ENCODE data around the gene BMPER.

Gene BMPER

GRCh38 chr7:34075523-34076370, 170.4 kb downstream of the BMPER start:
- Histone ChIP-seq H2AFZ (ENCODE audit: low read length, unreplicated experiment) (peak overlapping the region; percentile 25), H3K79me2 (ENCODE audit: control insufficient read depth, insufficient read depth, low read length, unreplicated experiment) (no peaks in the 10 kb centered on the region), H3K4me1 (ENCODE audit: control insufficient read depth, insufficient read depth, low read length, unreplicated experiment) (peaks cover 41% of the 10 kb centered on the region), H3K4me3 (ENCODE audit: low read depth, low read length) (no peak overlapping the region), H3K36me3 (ENCODE audit: insufficient read depth, low read length) (no peaks in the 10 kb centered on the region), H3K27ac (ENCODE audit: low read depth, low read length) (peak overlapping the region; percentile 81), H3K27me3 (ENCODE audit: insufficient read depth, low read length) (no peaks in the 10 kb centered on the region)

- no peaks in the 10 kb centered on the region for H3K36me3 ChIP-seq (ENCODE audit: insufficient read depth, low read length)
- peaks cover 29% of the 10 kb centered on the region for H3K4me1 ChIP-seq (ENCODE audit: control insufficient read depth, insufficient read depth, low read length, unreplicated experiment)
- H3K4me3 ChIP-seq (ENCODE audit: low read depth, low read length) = no peak overlapping the region
- peak overlapping the region; percentile 81 for H3K27ac ChIP-seq (ENCODE audit: low read depth, low read length)
- no peaks in the 10 kb centered on the region for H3K79me2 ChIP-seq (ENCODE audit: control insufficient read depth, insufficient read depth, low read length, unreplicated experiment)
- H2AFZ ChIP-seq (ENCODE audit: low read length, unreplicated experiment) = no peak overlapping the region
- H3K27me3 ChIP-seq (ENCODE audit: insufficient read depth, low read length) = no peaks in the 10 kb centered on the region
Observed at GRCh38 chr7:34077168-34077567, 171.8 kb downstream of the BMPER start.

GRCh38 chr7:34078864-34079263, 173.5 kb downstream of the BMPER start:
- no peak overlapping the region for H3K27ac ChIP-seq (ENCODE audit: low read depth, low read length)
- H3K4me1 ChIP-seq (ENCODE audit: control insufficient read depth, insufficient read depth, low read length, unreplicated experiment) = peaks cover 29% of the 10 kb centered on the region
- H2AFZ ChIP-seq (ENCODE audit: low read length, unreplicated experiment) = no peak overlapping the region
- H3K4me3 ChIP-seq (ENCODE audit: low read depth, low read length) = no peak overlapping the region
- H3K79me2 ChIP-seq (ENCODE audit: control insufficient read depth, insufficient read depth, low read length, unreplicated experiment) = no peaks in the 10 kb centered on the region
- no peaks in the 10 kb centered on the region for H3K27me3 ChIP-seq (ENCODE audit: insufficient read depth, low read length)
- H3K36me3 ChIP-seq (ENCODE audit: insufficient read depth, low read length) = no peaks in the 10 kb centered on the region

GRCh38 chr7:34080513-34080912, 175.2 kb downstream of the BMPER start:
- H3K27ac ChIP-seq (ENCODE audit: low read depth, low read length) = peak overlapping the region; percentile 49
- H2AFZ ChIP-seq (ENCODE audit: low read length, unreplicated experiment) = no peak overlapping the region
- no peaks in the 10 kb centered on the region for H3K79me2 ChIP-seq (ENCODE audit: control insufficient read depth, insufficient read depth, low read length, unreplicated experiment)
- no peaks in the 10 kb centered on the region for H3K27me3 ChIP-seq (ENCODE audit: insufficient read depth, low read length)
- no peak overlapping the region for H3K4me3 ChIP-seq (ENCODE audit: low read depth, low read length)
- peaks cover 26% of the 10 kb centered on the region for H3K4me1 ChIP-seq (ENCODE audit: control insufficient read depth, insufficient read depth, low read length, unreplicated experiment)
- H3K36me3 ChIP-seq (ENCODE audit: insufficient read depth, low read length) = no peaks in the 10 kb centered on the region

DNA sequence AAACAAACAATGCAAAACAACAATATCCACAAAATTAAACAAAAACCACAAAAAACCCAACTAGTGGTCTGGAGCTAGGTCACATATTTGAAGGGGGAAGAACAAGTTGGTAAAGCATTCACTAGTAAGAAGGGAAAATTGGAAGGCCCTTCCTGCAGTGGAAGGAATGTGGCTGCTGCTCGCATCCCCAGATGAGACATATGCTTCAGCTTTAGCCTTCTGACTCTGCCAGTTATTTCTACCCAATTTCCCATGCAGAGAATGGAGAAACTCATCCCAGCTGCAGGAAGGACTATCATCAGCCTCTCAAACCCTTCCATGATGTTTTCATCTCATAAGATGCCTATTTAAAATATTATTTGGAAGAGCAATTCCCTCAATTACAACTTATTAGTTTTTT, 176.6 kb downstream of the BMPER start:
- H3K79me2 ChIP-seq (ENCODE audit: control insufficient read depth, insufficient read depth, low read length, unreplicated experiment) = no peaks in the 10 kb centered on the region
- no peaks in the 10 kb centered on the region for H3K27me3 ChIP-seq (ENCODE audit: insufficient read depth, low read length)
- H3K36me3 ChIP-seq (ENCODE audit: insufficient read depth, low read length) = no peaks in the 10 kb centered on the region
- peaks cover 23% of the 10 kb centered on the region for H3K4me1 ChIP-seq (ENCODE audit: control insufficient read depth, insufficient read depth, low read length, unreplicated experiment)
- no peak overlapping the region for H2AFZ ChIP-seq (ENCODE audit: low read length, unreplicated experiment)
- H3K4me3 ChIP-seq (ENCODE audit: low read depth, low read length) = no peak overlapping the region
- no peak overlapping the region for H3K27ac ChIP-seq (ENCODE audit: low read depth, low read length)

GRCh38 chr7:34083440-34083839, 178.1 kb downstream of the BMPER start:
- no peaks in the 10 kb centered on the region for H3K27me3 ChIP-seq (ENCODE audit: insufficient read depth, low read length)
- H3K36me3 ChIP-seq (ENCODE audit: insufficient read depth, low read length) = no peaks in the 10 kb centered on the region
- H3K4me3 ChIP-seq (ENCODE audit: low read depth, low read length) = no peak overlapping the region
- H3K79me2 ChIP-seq (ENCODE audit: control insufficient read depth, insufficient read depth, low read length, unreplicated experiment) = no peaks in the 10 kb centered on the region
- no peak overlapping the region for H2AFZ ChIP-seq (ENCODE audit: low read length, unreplicated experiment)
- H3K27ac ChIP-seq (ENCODE audit: low read depth, low read length) = no peak overlapping the region
- H3K4me1 ChIP-seq (ENCODE audit: control insufficient read depth, insufficient read depth, low read length, unreplicated experiment) = peaks cover 29% of the 10 kb centered on the region

GRCh38 chr7:34084651-34085050, 179.3 kb downstream of the BMPER start:
- no peak overlapping the region for H2AFZ ChIP-seq (ENCODE audit: low read length, unreplicated experiment)
- H3K27me3 ChIP-seq (ENCODE audit: insufficient read depth, low read length) = no peaks in the 10 kb centered on the region
- no peaks in the 10 kb centered on the region for H3K36me3 ChIP-seq (ENCODE audit: insufficient read depth, low read length)
- no peak overlapping the region for H3K27ac ChIP-seq (ENCODE audit: low read depth, low read length)
- H3K4me1 ChIP-seq (ENCODE audit: control insufficient read depth, insufficient read depth, low read length, unreplicated experiment) = peaks cover 31% of the 10 kb centered on the region
- H3K79me2 ChIP-seq (ENCODE audit: control insufficient read depth, insufficient read depth, low read length, unreplicated experiment) = no peaks in the 10 kb centered on the region
- H3K4me3 ChIP-seq (ENCODE audit: low read depth, low read length) = no peak overlapping the region

- Histone ChIP-seq H3K36me3 (ENCODE audit: insufficient read depth, low read length) (no peaks in the 10 kb centered on the region), H3K27ac (ENCODE audit: low read depth, low read length) (no peak overlapping the region), H3K4me3 (ENCODE audit: low read depth, low read length) (no peak overlapping the region), H3K79me2 (ENCODE audit: control insufficient read depth, insufficient read depth, low read length, unreplicated experiment) (no peaks in the 10 kb centered on the region), H3K4me1 (ENCODE audit: control insufficient read depth, insufficient read depth, low read length, unreplicated experiment) (peaks cover 30% of the 10 kb centered on the region), H2AFZ (ENCODE audit: low read length, unreplicated experiment) (no peak overlapping the region), H3K27me3 (ENCODE audit: insufficient read depth, low read length) (no peaks in the 10 kb centered on the region)
Observed at GRCh38 chr7:34086064-34086463, 180.7 kb downstream of the BMPER start.

DNA sequence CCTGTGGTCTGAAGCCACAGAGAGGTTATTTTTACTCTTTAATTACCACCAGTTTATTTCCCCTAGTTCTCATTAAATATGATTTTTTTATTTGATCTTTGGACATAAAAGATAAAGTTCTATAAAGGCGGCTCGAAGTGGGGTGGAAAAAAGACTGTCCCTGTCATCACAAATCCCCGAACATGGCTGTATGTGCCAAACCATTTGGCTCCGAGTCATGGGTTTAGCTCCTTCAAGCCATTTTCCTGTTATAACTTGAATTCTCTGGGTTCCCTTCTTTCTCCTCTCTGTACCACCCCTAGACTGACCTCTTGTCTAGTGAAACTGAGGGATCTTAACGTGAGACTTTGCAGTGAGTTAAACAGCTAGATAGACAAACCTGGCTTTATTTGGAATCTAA, 181.6 kb downstream of the BMPER start:
- Histone ChIP-seq H3K4me1 (ENCODE audit: control insufficient read depth, insufficient read depth, low read length, unreplicated experiment) (peaks cover 31% of the 10 kb centered on the region), H3K27me3 (ENCODE audit: insufficient read depth, low read length) (no peaks in the 10 kb centered on the region), H3K79me2 (ENCODE audit: control insufficient read depth, insufficient read depth, low read length, unreplicated experiment) (no peaks in the 10 kb centered on the region), H3K27ac (ENCODE audit: low read depth, low read length) (no peak overlapping the region), H2AFZ (ENCODE audit: low read length, unreplicated experiment) (no peak overlapping the region), H3K36me3 (ENCODE audit: insufficient read depth, low read length) (no peaks in the 10 kb centered on the region), H3K4me3 (ENCODE audit: low read depth, low read length) (no peak overlapping the region)

DNA sequence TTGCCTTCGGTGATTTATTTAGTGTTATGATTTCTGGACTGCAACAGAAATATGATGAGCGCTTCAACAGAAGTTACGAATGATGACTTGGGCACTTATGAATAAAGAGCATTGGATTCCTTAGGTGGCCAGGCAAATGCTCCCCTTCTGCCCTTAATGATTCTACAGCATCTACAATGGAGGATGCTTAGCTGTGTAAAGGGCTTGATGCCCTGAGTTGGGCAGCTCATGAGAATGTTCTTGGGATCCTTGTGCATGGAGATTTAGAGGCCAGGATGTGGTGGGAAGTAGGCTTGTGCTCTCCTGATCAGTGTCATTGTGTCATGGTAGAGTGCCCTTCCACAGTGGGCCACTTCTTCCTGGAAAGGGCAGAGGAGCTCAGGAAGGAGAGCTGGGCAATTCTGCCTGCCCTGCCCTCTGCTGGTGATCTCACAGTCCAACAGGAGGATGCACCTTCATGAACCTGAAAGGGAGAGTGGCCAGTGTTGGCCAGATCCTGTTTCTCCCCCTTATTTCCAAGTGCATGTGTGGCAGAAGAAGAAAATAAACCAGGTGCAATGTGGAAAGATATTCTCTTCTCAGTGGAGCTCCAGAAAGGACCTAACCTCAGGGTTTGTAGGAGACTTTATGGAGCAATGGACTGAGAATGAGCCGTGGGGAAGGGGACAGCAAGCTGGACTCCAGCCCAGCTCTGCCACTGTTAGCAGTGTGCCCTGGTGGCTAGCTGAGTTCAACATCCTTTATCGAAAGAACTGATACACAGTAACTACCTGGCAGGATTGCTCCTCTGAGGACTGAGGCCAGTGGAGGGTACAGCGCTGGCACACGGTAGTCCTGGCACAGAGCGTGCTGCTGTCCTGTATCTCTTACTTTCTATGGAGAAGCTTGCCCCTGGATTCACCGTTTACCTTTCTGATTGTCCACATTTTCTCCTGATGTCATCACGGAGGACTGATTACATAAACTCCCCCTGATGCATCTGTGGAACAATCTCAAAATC, 182.9 kb downstream of the BMPER start:
- H3K27ac ChIP-seq (ENCODE audit: low read depth, low read length) = no peak overlapping the region
- no peak overlapping the region for H3K4me3 ChIP-seq (ENCODE audit: low read depth, low read length)
- H3K27me3 ChIP-seq (ENCODE audit: insufficient read depth, low read length) = no peaks in the 10 kb centered on the region
- no peaks in the 10 kb centered on the region for H3K79me2 ChIP-seq (ENCODE audit: control insufficient read depth, insufficient read depth, low read length, unreplicated experiment)
- H3K4me1 ChIP-seq (ENCODE audit: control insufficient read depth, insufficient read depth, low read length, unreplicated experiment) = peaks cover 31% of the 10 kb centered on the region
- H2AFZ ChIP-seq (ENCODE audit: low read length, unreplicated experiment) = no peak overlapping the region
- no peaks in the 10 kb centered on the region for H3K36me3 ChIP-seq (ENCODE audit: insufficient read depth, low read length)
